Hepatocyte (in vitro differentiated cells): ENCODE measurements around the gene WHRN. TPM values are rescaled to one million over a fixed set of nuclear protein-coding genes. Genes with fewer than 3 reads are reported as not detected.

Experiments used
- DNase-seq: peaks from one replicate; pipeline ENCODE4 v3.0.0-alpha.2; 2016; ENCODE audit warnings: low spot score
- H2AFZ ChIP-seq: fragments of 200-600 bp; sonication (generic); 2 replicates; pipeline ENCODE4 v1.6.0; 2016; ENCODE audit warnings: antibody characterized with exemption, mild to moderate bottlenecking
- H3K27ac ChIP-seq: fragments of 200-600 bp; sonication (generic); 2 replicates; pipeline ENCODE4 v1.5.1; 2016; ENCODE audit warnings: mild to moderate bottlenecking
- H3K27me3 ChIP-seq: fragments of 200-600 bp; sonication (generic); 2 replicates; pipeline ENCODE4 v1.6.1; 2016
- H3K36me3 ChIP-seq: fragments of 200-600 bp; sonication (generic); replicated peaks from 2 replicates; pipeline ENCODE4 v1.5.1; 2016; ENCODE audit warnings: low read depth; ENCODE audit not compliant: insufficient read depth
- H3K4me1 ChIP-seq: fragments of 200-600 bp; sonication (generic); 2 replicates; pipeline ENCODE4 v1.5.1; 2016; ENCODE audit warnings: mild to moderate bottlenecking, moderate library complexity; ENCODE audit not compliant: insufficient read depth
- H3K4me2 ChIP-seq: fragments of 200-600 bp; sonication (generic); 2 replicates; pipeline ENCODE4 v1.6.0; 2016
- H3K4me3 ChIP-seq: fragments of 200-600 bp; sonication (generic); 2 replicates; pipeline ENCODE4 v1.5.1; 2016; ENCODE audit warnings: mild to moderate bottlenecking
- H3K79me2 ChIP-seq: fragments of 200-600 bp; sonication (generic); 2 replicates; pipeline ENCODE4 v1.6.0; 2017; ENCODE audit warnings: mild to moderate bottlenecking
- H3K9me2 ChIP-seq: fragments of 200-600 bp; sonication (generic); replicated peaks from 2 replicates; pipeline ENCODE4 v1.6.0; 2017; ENCODE audit warnings: mild to moderate bottlenecking; ENCODE audit not compliant: insufficient read depth
- H3K9me3 ChIP-seq: fragments of 200-600 bp; sonication (generic); 2 replicates; pipeline ENCODE4 v1.5.1; 2016; ENCODE audit warnings: low read depth, mild to moderate bottlenecking
- H4K20me1 ChIP-seq: fragments of 200-600 bp; sonication (generic); 2 replicates; pipeline ENCODE4 v1.6.0; 2016; ENCODE audit warnings: mild to moderate bottlenecking; ENCODE audit not compliant: insufficient read depth, poor library complexity, severe bottlenecking
- CTCF ChIP-seq: fragments of 200-600 bp; sonication (generic); IDR thresholded peaks from 2 replicates; pipeline ENCODE4 v1.5.1; 2016; ENCODE audit warnings: antibody characterized with exemption, mild to moderate bottlenecking; ENCODE audit not compliant: poor library complexity
- EZH2 ChIP-seq: fragments of 200-600 bp; sonication (generic); IDR thresholded peaks from 2 replicates; pipeline ENCODE4 v1.6.1; 2016; ENCODE audit warnings: antibody characterized with exemption, mild to moderate bottlenecking, borderline replicate concordance
- EZH2phosphoT487 ChIP-seq: fragments of 200-600 bp; sonication (generic); IDR thresholded peaks from one replicate; pipeline ENCODE4 v1.6.1; 2018; ENCODE audit warnings: antibody characterized with exemption, mild to moderate bottlenecking, low read depth, moderate library complexity; ENCODE audit not compliant: unreplicated experiment, severe bottlenecking
- WGBS: methylation state at CpG from one replicate; pipeline ENCODE4 v1.1.6; 2016; ENCODE audit warnings: low lambda C conversion rate; ENCODE audit errors: missing lambda C conversion rate; 5-methylcytosine and 5-hydroxymethylcytosine counted together
- polyA plus RNA-seq: library from polyadenylated mRNA; unstranded; fragments of >200 nt; fragmentation: Nextera tagmentation; extraction: Ambion mirVana; gene quantifications from 2 replicates; pipeline ENCODE4 v1.2.1, GENCODE V29; 2016
- total RNA-seq: library from RNA; depleted of rRNA; stranded (reverse); fragments of >200 nt; gene quantifications from 2 replicates; pipeline ENCODE4 v1.2.3, GENCODE V29; 2014

Gene WHRN
- total and polyA plus RNA-seq, 2 experiments from 2014 or later, result 3.2 to 6.6 TPM

- H3K79me2 ChIP-seq, result no peaks in the 10 kb centered on the region
- H3K36me3 ChIP-seq, result no peaks in the 10 kb centered on the region
- no peak overlapping the region for H3K4me2 ChIP-seq
- no peak for DNase-seq
- H3K9me2 ChIP-seq, result no peaks in the 10 kb centered on the region
- no peak overlapping the region for H3K4me3 ChIP-seq
- WGBS, result 83% methylated on average over 8 of the region's 8 CpGs
- no peaks in the 10 kb centered on the region for H3K27me3 ChIP-seq
- no peak overlapping the region for H3K27ac ChIP-seq
- no peak overlapping the region for H2AFZ ChIP-seq
- TF ChIP-seq CTCF (no peak), EZH2 (no peak), EZH2phosphoT487 (no peak)
- no peaks in the 10 kb centered on the region for H3K9me3 ChIP-seq
- H4K20me1 ChIP-seq, result no peaks in the 10 kb centered on the region
- H3K4me1 ChIP-seq, result no peaks in the 10 kb centered on the region
These were observed 29.7 kb downstream of the WHRN start for GRCh38 chr9:114475412-114476135.

- Histone ChIP-seq H2AFZ (no peak overlapping the region), H3K27me3 (no peaks in the 10 kb centered on the region), H3K4me2 (no peak overlapping the region), H3K79me2 (no peaks in the 10 kb centered on the region), H3K27ac (no peak overlapping the region), H4K20me1 (no peaks in the 10 kb centered on the region), H3K36me3 (no peaks in the 10 kb centered on the region), H3K4me1 (no peaks in the 10 kb centered on the region), H3K4me3 (no peak overlapping the region), H3K9me3 (no peaks in the 10 kb centered on the region), H3K9me2 (no peaks in the 10 kb centered on the region)
- 95% methylated on average over 1 of the region's 1 CpG for WGBS
- no peak for TF ChIP-seq CTCF
- TF ChIP-seq EZH2, result no peak
- no peak for TF ChIP-seq EZH2phosphoT487
- DNase-seq, result no peak
These were observed 30.8 kb downstream of the WHRN start for GRCh38 chr9:114474425-114474824.

- Histone ChIP-seq H3K27me3 (no peaks in the 10 kb centered on the region), H3K9me2 (no peaks in the 10 kb centered on the region), H3K4me1 (no peaks in the 10 kb centered on the region), H3K79me2 (no peaks in the 10 kb centered on the region), H3K9me3 (no peaks in the 10 kb centered on the region), H3K27ac (no peak overlapping the region), H3K4me3 (no peak overlapping the region), H3K36me3 (no peaks in the 10 kb centered on the region), H3K4me2 (no peak overlapping the region), H4K20me1 (no peaks in the 10 kb centered on the region), H2AFZ (no peak overlapping the region)
- DNase-seq, result no peak
- 94% methylated on average over 3 of the region's 3 CpGs for WGBS
- TF ChIP-seq CTCF, result no peak
- TF ChIP-seq EZH2, result no peak
- no peak for TF ChIP-seq EZH2phosphoT487
These were observed 31.8 kb downstream of the WHRN start for GRCh38 chr9:114473447-114473801.
